ENCODE results near the gene OTOG.

Gene OTOG

GRCh38 chr11:17519061-17519885 is 27.8 kb upstream of the OTOG start:
- DNase-seq (ENCODE audit: low spot score), result no peak

DNA sequence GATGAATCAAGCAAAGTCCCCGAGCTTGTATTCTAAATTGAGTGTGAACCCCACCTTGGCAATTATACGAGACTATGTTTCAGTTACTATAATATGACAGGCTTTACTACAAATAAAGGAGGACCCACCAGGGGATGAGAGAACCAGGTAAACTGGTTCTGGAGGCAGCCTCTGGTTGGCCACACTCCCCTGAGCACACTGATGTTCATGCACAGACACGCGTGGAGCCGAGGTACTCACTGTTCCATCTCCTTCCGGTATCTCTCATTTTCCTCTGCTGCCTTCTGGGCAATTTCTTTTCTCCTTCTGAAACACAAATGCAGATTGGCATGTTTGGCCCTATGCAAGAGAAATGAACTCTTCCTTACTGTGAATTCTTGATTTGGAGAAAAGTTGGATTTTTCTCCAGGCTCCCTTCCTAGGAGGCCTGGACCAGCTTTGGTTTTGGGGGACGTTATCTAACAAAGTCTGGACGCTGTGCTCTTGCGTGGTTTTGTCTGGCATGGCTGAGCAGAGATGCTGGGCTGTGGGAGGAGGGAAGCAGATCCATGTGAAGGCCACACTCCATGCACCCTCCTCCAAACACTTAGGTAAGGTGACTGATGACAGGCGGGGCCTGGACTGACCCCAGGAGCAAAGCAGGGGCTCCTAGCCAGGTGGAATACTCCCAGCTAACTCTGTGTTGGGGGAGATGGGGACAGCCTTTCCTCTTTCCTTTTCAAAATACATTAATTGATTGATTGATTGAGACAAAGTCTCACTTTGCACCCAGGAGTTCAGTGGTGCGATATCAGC is 25.8 kb upstream of the OTOG start:
- no peak for DNase-seq (ENCODE audit: low spot score)

- DNase-seq (ENCODE audit: low spot score), result no peak
Observed at GRCh38 chr11:17522655-17523054, 24.4 kb upstream of the OTOG start.

- no peak for DNase-seq (ENCODE audit: low spot score)
Observed at GRCh38 chr11:17524221-17524620, 22.8 kb upstream of the OTOG start.

DNA sequence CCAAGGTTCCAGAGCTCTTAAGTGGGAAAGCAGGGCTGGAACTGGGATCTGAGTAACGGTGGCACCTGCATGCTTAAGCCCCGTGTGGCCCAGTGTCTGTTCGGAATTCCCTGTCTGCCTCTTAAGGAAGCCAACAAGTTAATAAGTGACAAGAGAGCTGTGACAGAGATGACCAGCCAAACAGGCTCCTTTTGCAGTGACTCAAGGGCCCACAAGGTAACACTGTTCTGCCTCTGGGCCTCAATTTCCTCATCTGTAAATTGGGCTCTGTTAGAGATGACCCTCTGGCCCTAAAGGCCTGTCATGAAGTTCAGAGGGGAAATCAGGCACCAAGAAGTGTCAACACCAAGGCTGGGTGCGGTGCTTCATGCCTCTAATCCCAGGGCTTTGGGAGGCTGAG is 21.5 kb upstream of the OTOG start:
- DNase-seq (ENCODE audit: low spot score), result no peak

GRCh38 chr11:17526326-17526725 is 20.7 kb upstream of the OTOG start:
- DNase-seq (ENCODE audit: low spot score), result no peak

DNA sequence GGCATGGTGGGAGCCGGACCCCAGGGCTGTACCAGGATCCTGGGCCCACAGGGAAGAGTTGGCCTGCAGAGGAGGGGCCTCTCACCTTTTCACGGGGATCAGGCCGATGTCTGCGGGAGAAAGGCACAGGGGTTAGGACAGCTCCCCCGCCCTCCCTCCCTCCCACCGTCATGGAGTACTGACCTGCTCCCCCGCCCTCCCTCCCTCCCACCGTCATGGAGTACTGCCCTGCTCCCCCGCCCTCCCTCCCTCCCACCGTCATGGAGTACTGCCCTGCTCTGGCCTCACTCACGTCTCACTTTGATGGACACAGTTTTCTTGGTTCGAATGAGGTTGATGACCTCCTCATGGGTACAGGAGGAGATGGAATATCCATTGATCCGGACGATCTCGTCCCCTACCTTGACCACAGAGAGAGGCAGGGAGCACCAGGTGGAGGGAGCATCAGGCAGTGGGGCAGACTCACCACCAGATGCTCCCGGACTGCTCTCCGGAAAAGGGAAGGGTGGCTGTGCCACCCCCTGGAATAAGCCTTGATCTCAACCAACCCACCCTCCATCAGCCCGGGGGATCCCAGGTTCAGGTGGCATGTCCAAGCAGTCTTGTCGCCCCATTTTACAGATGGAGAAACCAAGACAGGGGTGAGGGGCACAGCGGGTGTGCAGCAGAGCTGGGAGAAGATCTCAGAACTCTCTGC is 20.0 kb upstream of the OTOG start:
- DNase-seq (ENCODE audit: low spot score), result no peak

- no peak for DNase-seq (ENCODE audit: low spot score)
Observed at GRCh38 chr11:17527628-17527995, 19.4 kb upstream of the OTOG start.

DNA sequence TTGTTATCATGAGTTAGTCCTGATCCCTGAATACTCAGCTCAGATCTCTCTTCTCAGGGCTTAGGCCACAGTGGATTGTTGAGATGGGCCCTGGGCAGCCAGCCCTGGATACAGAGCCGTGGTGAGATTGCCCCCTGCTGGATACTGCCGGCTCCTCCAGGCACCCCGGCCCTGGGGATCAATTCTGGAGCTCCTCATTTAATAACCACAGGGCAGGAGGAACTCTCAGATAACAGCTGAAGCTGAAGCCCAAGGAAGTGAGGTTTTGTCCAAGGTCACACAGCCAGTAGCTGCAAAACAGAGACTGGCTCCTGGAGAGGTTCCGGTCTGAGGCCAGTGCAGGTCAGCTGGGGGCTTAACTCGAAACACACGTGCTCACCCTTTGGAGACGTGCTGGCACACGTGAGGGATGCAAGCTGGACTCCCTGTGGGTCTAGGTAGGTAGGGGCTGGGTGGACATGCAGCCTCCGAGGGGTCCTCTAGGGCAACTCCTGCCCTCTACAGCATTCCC is 18.8 kb upstream of the OTOG start:
- DNase-seq (ENCODE audit: low spot score), result peak; percentile 19

DNA sequence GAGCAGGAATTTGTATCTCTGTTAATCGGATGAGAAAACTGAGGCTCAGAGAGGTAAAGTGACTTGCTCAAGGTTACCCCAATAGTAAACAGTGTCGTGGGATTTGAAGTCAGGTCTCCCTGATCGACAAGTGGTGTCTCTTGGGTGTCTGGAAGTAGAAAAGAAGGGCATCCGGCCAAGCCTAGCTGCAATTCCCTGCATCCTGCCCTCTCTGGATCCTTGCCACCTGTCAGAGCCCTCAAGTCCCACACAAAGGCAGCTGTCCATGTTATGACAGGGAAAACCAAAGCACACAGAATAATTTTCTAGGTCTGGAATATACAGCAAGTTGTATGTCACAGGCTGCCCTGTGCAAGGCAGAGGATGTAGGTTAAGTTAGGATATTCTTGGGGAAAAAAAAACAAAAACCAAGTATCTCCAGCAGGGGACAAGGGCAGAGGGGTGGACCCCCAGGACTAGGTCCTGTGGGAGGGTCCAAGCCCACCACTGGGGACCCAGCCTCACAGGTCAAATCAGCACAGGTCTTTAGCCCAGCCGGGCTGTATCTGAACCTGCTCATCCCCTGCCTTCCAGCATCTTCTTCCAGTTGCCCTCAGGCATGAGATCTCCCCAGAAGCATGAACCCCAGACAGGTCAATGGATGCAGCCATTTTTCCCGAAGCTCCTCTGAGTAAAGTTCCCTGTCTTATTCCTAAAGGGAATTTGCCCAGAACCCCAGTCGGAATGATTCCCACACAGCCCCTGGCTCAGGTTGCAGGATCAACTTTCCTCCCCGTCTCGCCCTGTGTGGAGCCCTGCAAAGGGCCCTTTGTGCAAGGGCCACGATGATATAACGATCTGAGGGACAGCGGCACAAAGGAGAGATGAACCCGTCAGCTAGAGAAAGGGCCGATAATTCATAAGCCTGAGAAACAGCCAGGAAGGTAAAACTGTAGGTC is 17.9 kb upstream of the OTOG start:
- DNase-seq (ENCODE audit: low spot score), result no peak

DNA sequence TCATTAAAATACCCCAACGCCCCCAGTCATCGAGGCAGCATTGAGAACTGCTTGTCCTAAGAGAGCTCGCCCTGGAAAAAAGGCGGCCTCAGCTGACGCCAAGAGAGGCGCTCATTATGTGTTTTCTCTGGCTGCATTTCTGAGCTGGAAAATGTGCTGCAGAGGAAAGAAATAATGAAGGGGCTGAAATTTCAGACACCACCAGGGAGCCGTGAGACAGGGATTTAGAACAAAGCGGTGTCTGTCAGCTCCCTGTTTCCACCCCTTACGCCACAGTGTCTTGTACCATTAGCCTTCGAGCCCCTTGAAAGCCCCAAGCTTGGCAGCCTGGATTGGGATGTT is 17.2 kb upstream of the OTOG start:
- no peak for DNase-seq (ENCODE audit: low spot score)

DNA sequence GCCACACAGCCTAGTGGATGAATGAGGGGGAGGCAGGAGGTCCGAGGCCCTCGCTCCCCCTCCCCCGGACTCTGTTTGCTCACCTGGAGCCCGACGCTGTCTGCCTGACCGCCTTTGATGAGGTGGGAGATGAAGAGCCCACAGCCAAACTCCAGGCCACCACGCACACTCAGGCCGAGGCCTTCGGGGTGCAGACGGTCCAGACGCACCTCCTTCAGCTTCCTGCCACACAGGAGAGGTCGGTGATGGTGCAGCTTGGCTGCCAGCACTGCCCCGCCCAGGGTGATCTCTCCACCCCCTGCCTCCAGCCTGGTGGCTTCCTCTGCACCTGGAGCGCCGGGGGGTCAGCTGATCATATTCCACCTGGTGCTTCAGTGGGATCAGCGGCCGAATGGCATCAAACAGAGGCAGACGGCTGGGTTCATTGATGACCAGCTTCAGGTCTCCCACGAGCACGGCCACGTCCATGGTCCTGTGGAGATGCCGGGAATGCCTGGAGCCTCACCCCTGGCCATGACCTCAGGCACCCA is 15.9 kb upstream of the OTOG start:
- no peak for DNase-seq (ENCODE audit: low spot score)

DNA sequence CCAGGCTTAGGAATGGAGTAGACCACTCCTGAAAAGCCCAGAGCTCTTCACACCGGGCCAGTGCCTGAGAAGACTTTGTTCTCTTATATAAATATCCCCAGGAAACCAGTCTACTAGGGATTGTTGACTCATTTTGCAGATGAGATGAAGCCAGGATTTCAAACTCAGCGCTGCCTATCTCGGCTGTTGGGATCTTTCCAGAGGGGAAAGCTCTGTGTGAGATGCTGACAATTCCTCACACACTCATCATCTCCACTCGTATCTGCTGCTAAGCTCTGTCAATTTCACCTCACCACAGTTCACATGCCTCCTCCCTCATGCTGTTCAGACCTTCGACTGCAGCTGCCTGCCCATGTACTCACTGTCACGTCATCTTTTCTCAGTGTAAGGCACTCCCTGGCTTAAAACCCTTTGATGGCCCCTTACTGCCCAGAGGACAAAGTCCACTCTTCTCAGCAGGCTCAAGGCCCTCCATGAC is 15.4 kb upstream of the OTOG start:
- DNase-seq (ENCODE audit: low spot score), result no peak

DNA sequence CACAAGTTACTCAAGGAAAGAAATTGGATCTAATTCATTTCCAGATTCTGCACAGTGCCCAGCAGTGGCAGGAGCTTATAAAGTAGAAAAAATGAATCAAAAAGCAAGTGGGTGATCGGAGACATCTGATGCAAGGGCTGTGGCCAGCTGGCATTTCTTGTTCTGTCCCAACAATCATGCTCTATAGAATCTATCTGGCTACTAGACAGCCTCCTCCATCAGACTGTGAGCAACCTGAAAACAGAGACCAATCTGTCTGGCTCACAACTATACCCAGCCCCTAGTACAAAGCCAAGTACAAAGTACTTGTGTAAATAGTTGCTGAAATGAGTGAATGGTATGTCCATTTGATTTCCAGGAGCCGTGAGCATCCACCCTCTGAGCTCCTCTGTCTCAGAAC is 14.3 kb upstream of the OTOG start:
- DNase-seq (ENCODE audit: low spot score), result no peak

DNA sequence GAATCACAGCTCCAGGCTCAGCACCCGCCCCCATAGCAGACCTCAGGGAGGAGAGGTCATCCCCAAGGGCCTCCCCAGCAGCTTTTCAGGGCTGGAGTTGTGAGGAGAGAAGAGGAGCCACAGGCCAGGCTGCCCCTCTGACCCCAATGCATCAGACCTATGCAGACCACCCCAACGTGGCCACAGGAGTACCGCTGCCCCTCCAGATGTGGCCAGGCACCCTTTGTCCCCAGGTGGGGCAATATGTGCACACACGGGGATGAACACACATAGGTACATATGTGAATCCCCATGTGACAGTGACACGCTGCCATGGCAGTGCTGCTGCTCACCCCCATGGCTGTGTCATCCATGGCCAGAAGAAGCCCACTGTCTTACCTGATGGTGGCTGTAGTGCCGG is 13.7 kb upstream of the OTOG start:
- DNase-seq (ENCODE audit: low spot score), result no peak

DNA sequence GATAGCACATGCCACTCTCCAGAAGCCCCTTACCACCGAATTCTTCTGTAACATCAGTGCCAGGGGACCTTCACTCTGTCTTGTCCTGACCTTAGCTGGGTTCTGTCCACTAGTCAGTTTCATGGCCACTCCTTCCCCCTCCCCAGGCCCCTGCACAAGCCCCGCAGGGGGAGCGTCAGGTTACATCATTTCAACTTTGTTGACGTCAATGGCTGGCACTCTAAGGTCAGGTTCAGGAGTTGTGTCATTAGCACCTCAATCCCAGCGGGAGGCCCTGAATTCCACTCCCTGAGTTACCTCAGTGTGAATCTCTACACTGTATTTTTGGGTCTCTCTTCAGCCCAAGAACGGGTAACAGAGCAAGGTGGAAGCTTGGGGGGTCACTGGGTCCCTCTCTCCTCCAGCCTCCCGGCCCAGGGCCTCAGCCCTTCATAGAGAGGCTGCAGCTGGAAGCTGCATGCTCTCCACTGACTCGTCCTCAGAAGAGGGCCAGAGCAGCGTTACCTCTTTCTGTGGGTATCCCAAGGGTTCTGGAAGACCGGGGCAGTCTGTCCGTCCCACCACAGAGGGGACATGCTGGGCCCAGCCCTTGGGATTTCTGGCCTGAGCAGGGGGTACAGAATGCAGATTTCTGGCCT is 13.2 kb upstream of the OTOG start:
- no peak for DNase-seq (ENCODE audit: low spot score)

DNA sequence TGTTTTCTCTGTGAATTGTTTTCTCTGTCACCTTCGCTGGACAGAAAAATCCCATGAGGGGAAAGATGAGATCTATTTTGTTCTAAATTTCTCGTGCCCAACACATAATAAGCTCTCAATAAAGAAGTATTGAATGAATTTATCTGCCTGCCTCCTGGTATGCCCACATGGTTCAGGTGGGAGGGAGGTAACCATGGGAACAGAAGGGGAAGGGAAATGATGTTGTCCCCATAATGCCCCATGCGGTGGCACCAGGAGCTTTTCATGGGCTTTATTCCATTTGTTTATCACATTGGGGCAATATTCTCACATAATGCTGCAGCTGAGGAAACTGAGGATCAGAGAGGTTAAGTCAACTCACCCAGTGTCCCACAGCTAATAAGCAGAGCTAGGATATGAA is 11.6 kb upstream of the OTOG start:
- DNase-seq (ENCODE audit: low spot score), result no peak

DNA sequence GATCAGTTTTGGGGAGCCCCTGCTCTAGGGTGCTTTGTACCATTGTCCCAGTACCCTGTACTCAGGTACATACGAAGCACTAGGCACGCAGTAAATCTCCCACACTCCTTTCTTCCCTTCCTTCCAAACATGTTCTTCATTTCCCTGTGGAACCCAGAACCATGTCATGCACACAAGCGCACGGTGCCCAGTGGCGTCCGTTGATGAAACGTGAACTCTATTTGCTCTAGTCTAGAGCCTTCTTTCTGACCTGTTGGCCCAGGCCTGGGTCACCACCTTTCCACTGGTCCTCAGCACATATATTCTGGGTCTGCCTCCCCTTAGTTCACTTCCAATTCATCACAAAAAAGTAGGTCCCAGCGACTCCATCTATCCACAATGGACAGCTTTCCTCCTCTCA is 9.8 kb upstream of the OTOG start:
- DNase-seq (ENCODE audit: low spot score), result no peak

GRCh38 chr11:17538054-17538453 is 9.0 kb upstream of the OTOG start:
- DNase-seq (ENCODE audit: low spot score), result no peak

GRCh38 chr11:17538731-17539130 is 8.3 kb upstream of the OTOG start:
- DNase-seq (ENCODE audit: low spot score), result no peak

DNA sequence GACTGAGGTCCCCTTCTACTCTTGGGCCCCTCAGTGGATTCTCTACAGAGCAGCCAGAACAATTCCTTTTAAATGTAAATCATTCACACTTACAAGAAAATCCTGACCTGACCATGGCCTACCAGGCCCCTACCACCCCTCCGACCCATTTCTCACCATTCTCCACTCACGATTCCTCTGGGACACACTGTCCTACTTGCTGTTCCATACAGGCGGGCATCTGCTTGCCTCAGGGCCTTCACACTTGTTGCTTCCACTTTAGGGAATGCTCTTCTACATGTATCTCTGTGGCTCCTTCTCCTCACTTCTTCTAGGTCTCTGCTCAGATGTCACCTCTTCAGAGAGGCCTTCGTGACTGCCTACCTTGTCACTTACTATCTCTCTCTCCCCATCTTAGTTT is 6.3 kb upstream of the OTOG start:
- no peak for DNase-seq (ENCODE audit: low spot score)

All from CD4-positive, alpha-beta T cell treated with Interleukin-6 at 100 ng/mL for 8 hours (primary cell).